Activated CD4-positive, alpha-beta memory T cell treated with anti-CD3 and anti-CD28 coated beads, Interleukin-2, amount 10 ng/mL, durations not matched to agents 7 days and 5 days (primary cell): ENCODE measurements around the gene IL31. TPM values are rescaled to one million over a fixed set of nuclear protein-coding genes. Genes with fewer than 3 reads are reported as not detected.

Experiments used
- CTCF ChIA-PET: fragments of 350-600 bp; sonication (Branson Sonifier 250); formaldehyde crosslinking; loops from one replicate; lab custom pipeline; 2021; ENCODE audit warnings: antibody characterized with exemption, inconsistent platforms; lab: Charles Lee
- POLR2A ChIA-PET: fragments of 350-600 bp; sonication (Branson Sonifier 250); formaldehyde crosslinking; loops from one replicate; lab custom pipeline; 2021; ENCODE audit warnings: antibody characterized with exemption; lab: Charles Lee
- DNase-seq: peaks from one replicate; pipeline ENCODE4 v3.0.0-alpha.2; 2020
- H3K27ac Mint-ChIP-seq: one replicate; pipeline ENCODE4 v1.8.0; 2021; ENCODE audit warnings: mild to moderate bottlenecking, mixed read lengths
- H3K27me3 Mint-ChIP-seq: one replicate; pipeline ENCODE4 v1.8.0; 2021; ENCODE audit warnings: mixed read lengths
- H3K36me3 Mint-ChIP-seq: one replicate; pipeline ENCODE4 v1.8.0; 2021; ENCODE audit warnings: low read depth, mixed read lengths
- H3K4me1 Mint-ChIP-seq: one replicate; pipeline ENCODE4 v1.8.0; 2021; ENCODE audit warnings: mixed read lengths
- H3K4me3 Mint-ChIP-seq: one replicate; pipeline ENCODE4 v1.8.0; 2021; ENCODE audit warnings: mild to moderate bottlenecking, mixed read lengths
- H3K9me3 Mint-ChIP-seq: one replicate; pipeline ENCODE4 v1.8.0; 2021; ENCODE audit warnings: mixed read lengths
- total RNA-seq, 2 experiments: library from RNA; stranded (reverse); gene quantifications; one replicate each; pipeline ENCODE4 v1.2.3, GENCODE V29; 2021

Gene IL31
- total RNA-seq, 2 experiments from 2014 or later = not detected

GRCh38 chr12:122133192-122133950, 40.6 kb downstream of the IL31 start:
- H3K4me1 Mint-ChIP-seq = no peaks in the 10 kb centered on the region
- ChIA-PET POLR2A (interaction anchor here (0.5 kb wide), 1 partner anchor 25 kb away, joined by 3 read pairs; no protein-coding TSS in a partner anchor), CTCF (interaction anchor here (1.1 to 1.7 kb wide), 5 partner anchors 10 to 84 kb away, joined by 3 to 12 read pairs (median 7); no protein-coding TSS in a partner anchor)
- H3K4me3 Mint-ChIP-seq = no peak overlapping the region
- peaks cover 17% of the 10 kb centered on the region for H3K36me3 Mint-ChIP-seq
- no peak overlapping the region for H3K27ac Mint-ChIP-seq
- DNase-seq = no peak
- H3K9me3 Mint-ChIP-seq = no peaks in the 10 kb centered on the region
- H3K27me3 Mint-ChIP-seq = no peaks in the 10 kb centered on the region

GRCh38 chr12:122130150-122130549, 43.9 kb downstream of the IL31 start:
- Mint-ChIP-seq H3K27ac (no peak overlapping the region), H3K9me3 (no peaks in the 10 kb centered on the region), H3K36me3 (peaks cover 17% of the 10 kb centered on the region), H3K4me1 (no peaks in the 10 kb centered on the region), H3K27me3 (no peaks in the 10 kb centered on the region), H3K4me3 (no peak overlapping the region)
- CTCF ChIA-PET = interaction anchor here (1.0 to 2.3 kb wide), 8 partner anchors 20 to 226 kb away, joined by 3 to 9 read pairs (median 3); no protein-coding TSS in a partner anchor
- POLR2A ChIA-PET = no interaction called here
- DNase-seq = no peak

- peaks cover 13% of the 10 kb centered on the region for H3K36me3 Mint-ChIP-seq
- no peaks in the 10 kb centered on the region for H3K27me3 Mint-ChIP-seq
- no peak for DNase-seq
- ChIA-PET POLR2A (no interaction called here), CTCF (interaction anchor here (1.2 to 2.3 kb wide), 3 partner anchors 61 to 74 kb away, joined by 3 to 9 read pairs (median 4); no protein-coding TSS in a partner anchor)
- H3K4me3 Mint-ChIP-seq = no peak overlapping the region
- H3K4me1 Mint-ChIP-seq = no peaks in the 10 kb centered on the region
- H3K9me3 Mint-ChIP-seq = no peaks in the 10 kb centered on the region
- no peak overlapping the region for H3K27ac Mint-ChIP-seq
Measured at GRCh38 chr12:122129131-122129530, 44.9 kb downstream of the IL31 start.

DNA sequence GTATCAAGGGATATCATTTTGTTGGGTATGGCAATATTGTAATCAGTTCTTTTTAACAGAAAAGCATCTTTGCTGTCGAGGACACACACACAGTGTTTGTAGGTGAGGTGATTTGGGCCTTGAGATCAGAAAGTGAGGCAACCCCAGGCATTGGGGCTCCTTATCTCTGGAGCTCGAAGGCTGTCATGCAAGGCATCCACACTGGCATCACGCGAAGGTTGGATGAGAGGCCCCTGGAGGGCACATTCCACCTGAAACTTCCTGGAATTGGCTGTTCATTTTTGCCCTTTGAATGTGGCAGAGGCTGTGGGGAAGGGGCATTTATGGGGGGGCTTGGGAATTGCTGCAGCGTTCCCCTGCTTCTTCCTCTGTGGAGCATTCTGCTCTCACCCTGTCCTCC, 45.5 kb downstream of the IL31 start:
- Mint-ChIP-seq H3K4me3 (no peak overlapping the region), H3K36me3 (peaks cover 7% of the 10 kb centered on the region), H3K9me3 (no peaks in the 10 kb centered on the region), H3K27me3 (no peaks in the 10 kb centered on the region), H3K4me1 (peaks cover 3% of the 10 kb centered on the region), H3K27ac (no peak overlapping the region)
- no peak for DNase-seq
- ChIA-PET POLR2A (no interaction called here), CTCF (interaction anchor here (0.6 to 1.3 kb wide), 3 partner anchors 65 to 91 kb away, joined by 3 to 4 read pairs (median 3); no protein-coding TSS in a partner anchor)

- no peaks in the 10 kb centered on the region for H3K27me3 Mint-ChIP-seq
- POLR2A ChIA-PET = interaction anchor here (0.5 kb wide), 1 partner anchor 395 kb away, joined by 4 read pairs; no protein-coding TSS in a partner anchor
- no peak for DNase-seq
- no peak overlapping the region for H3K4me3 Mint-ChIP-seq
- CTCF ChIA-PET = interaction anchor here (1.3 kb wide), 1 partner anchor 73 kb away, joined by 4 read pairs; no protein-coding TSS in a partner anchor
- H3K36me3 Mint-ChIP-seq = peaks cover 7% of the 10 kb centered on the region
- peaks cover 9% of the 10 kb centered on the region for H3K4me1 Mint-ChIP-seq
- H3K9me3 Mint-ChIP-seq = no peaks in the 10 kb centered on the region
- no peak overlapping the region for H3K27ac Mint-ChIP-seq
Measured at GRCh38 chr12:122127839-122128238, 46.2 kb downstream of the IL31 start.

GRCh38 chr12:122126713-122127597, 47.1 kb downstream of the IL31 start:
- ChIA-PET CTCF (interaction anchor here (2.8 kb wide), 1 partner anchor 73 kb away, joined by 13 read pairs; no protein-coding TSS in a partner anchor), POLR2A (no interaction called here)
- DNase-seq = no peak
- Mint-ChIP-seq H3K9me3 (no peaks in the 10 kb centered on the region), H3K36me3 (peaks cover 4% of the 10 kb centered on the region), H3K27me3 (no peaks in the 10 kb centered on the region), H3K27ac (no peak overlapping the region), H3K4me3 (no peak overlapping the region), H3K4me1 (peaks cover 10% of the 10 kb centered on the region)

DNA sequence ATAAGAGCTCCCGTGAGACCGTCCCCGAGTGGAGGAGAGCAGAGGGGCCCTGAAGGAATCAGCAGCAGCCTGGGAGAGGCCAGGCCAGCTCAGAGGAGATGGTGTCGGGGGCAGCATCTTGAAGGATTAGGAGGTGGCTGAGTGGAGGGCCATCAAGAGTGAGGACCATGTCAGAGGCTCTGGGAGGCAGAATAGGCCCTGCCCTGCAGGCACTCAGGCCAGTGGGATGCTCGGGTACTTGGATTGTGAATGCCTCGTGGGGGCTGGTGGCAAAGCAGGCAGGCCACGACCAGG, 47.7 kb downstream of the IL31 start:
- H3K9me3 Mint-ChIP-seq = no peaks in the 10 kb centered on the region
- H3K27ac Mint-ChIP-seq = no peak overlapping the region
- H3K36me3 Mint-ChIP-seq = peaks cover 4% of the 10 kb centered on the region
- no peak overlapping the region for H3K4me3 Mint-ChIP-seq
- no peak for DNase-seq
- POLR2A ChIA-PET = no interaction called here
- CTCF ChIA-PET = interaction anchor here (2.8 kb wide), 1 partner anchor 72 kb away, joined by 13 read pairs; no protein-coding TSS in a partner anchor
- no peaks in the 10 kb centered on the region for H3K27me3 Mint-ChIP-seq
- peaks cover 17% of the 10 kb centered on the region for H3K4me1 Mint-ChIP-seq

DNA sequence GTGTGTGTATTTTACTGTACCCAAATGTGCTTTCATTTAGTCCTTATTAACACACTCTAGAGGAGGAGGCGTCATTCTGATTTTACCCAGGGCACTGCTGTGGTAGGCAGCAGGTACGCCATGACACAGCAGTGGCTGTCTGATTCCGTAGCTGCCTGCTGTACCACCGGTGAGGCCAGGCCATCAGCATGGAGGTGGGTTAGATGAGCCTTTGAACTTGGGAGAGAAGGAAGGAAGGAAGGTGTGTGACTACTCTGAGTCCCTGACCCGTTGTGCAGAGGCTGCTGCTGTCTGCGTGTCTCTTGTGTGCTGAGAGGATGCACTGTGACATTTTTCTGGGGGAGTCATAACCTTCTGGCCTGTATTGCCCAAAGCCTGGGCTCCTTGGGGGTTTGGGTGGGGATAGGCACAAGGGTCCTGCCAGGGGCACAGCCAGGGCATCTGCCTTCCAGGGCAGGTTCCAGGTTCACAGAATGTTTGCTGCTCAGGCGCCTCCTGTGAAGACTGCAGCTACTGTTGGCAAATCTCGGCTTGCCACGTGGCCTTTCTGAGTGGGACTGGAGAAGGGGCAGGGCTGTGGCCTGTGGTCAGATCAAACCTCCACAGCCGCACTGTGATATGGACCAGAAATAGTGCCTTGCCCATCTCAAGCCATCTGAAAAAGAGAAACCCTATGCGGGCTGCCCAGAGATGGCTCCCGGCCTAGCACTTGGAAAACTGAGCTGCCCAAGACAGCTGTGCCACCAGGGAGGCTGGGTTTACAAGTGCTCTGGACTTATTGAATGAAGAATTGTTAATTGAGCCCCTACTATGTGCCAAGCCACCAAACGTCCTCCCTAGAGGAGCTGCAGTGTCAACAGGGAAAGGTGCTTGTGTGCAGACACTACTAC, 48.3 kb downstream of the IL31 start:
- no peak overlapping the region for H3K4me3 Mint-ChIP-seq
- ChIA-PET POLR2A (interaction anchor here (1.3 kb wide), 1 partner anchor 71 kb away, joined by 3 read pairs; no protein-coding TSS in a partner anchor), CTCF (interaction anchor here (2.8 kb wide), 1 partner anchor 71 kb away, joined by 13 read pairs; no protein-coding TSS in a partner anchor)
- no peak overlapping the region for H3K27ac Mint-ChIP-seq
- peaks cover 17% of the 10 kb centered on the region for H3K4me1 Mint-ChIP-seq
- no peaks in the 10 kb centered on the region for H3K9me3 Mint-ChIP-seq
- peaks cover 4% of the 10 kb centered on the region for H3K36me3 Mint-ChIP-seq
- no peak for DNase-seq
- H3K27me3 Mint-ChIP-seq = no peaks in the 10 kb centered on the region

DNA sequence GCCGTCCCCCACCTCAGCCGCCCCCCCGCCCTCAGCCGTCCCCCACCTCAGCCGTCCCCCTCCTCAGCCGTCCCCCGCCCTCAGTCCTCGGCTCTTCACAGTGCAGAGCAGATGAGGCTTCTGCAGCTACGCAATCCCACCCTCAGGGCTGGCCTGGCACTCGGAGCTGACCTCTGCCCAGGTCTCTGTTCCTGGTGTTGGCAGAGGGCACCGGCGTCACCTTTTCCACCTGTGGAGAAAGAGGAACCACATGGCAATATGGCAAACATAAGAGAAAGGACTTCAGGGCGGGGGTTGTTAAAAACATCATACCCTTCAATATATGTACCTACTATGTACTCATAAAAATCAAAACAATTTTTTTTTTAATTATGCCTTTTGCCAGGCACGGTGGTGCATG, 49.7 kb downstream of the IL31 start:
- Mint-ChIP-seq H3K9me3 (no peaks in the 10 kb centered on the region), H3K4me1 (peaks cover 17% of the 10 kb centered on the region), H3K4me3 (no peak overlapping the region), H3K36me3 (no peaks in the 10 kb centered on the region), H3K27ac (no peak overlapping the region), H3K27me3 (no peaks in the 10 kb centered on the region)
- ChIA-PET CTCF (interaction anchor here (1.1 to 5.0 kb wide), 8 partner anchors 13 to 298 kb away, joined by 3 to 79 read pairs (median 12); partner anchors contain the start of genes CFAP251 and LRRC43), POLR2A (interaction anchor here (1.3 kb wide), 1 partner anchor 70 kb away, joined by 3 read pairs; no protein-coding TSS in a partner anchor)
- DNase-seq = no peak

DNA sequence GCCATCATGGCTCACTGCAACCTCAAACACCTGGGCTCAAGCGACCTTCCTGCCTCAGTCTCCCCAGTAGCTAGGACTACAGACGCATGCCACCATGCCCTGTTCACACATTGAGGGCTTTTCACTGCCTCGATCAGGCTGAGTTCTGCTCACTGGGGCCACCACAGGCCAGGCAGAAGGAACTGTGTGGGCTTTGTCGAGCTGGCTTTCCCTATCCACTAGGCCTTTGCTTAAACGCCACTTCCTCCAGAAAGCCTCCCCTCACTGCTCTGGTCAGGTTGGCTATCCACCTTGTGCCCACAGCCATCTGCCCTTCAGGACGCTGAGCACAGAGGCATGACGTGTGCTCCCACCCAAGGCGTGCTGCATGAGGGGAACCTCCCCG, 50.3 kb downstream of the IL31 start:
- H3K27ac Mint-ChIP-seq = no peak overlapping the region
- no peak overlapping the region for H3K4me3 Mint-ChIP-seq
- CTCF ChIA-PET = interaction anchor here (0.7 to 5.0 kb wide), 22 partner anchors 9 to 329 kb away, joined by 3 to 79 read pairs (median 4); partner anchors contain the start of genes CFAP251 and LRRC43
- H3K4me1 Mint-ChIP-seq = peaks cover 17% of the 10 kb centered on the region
- H3K9me3 Mint-ChIP-seq = no peaks in the 10 kb centered on the region
- DNase-seq = no peak
- no peaks in the 10 kb centered on the region for H3K27me3 Mint-ChIP-seq
- no peaks in the 10 kb centered on the region for H3K36me3 Mint-ChIP-seq
- POLR2A ChIA-PET = no interaction called here

DNA sequence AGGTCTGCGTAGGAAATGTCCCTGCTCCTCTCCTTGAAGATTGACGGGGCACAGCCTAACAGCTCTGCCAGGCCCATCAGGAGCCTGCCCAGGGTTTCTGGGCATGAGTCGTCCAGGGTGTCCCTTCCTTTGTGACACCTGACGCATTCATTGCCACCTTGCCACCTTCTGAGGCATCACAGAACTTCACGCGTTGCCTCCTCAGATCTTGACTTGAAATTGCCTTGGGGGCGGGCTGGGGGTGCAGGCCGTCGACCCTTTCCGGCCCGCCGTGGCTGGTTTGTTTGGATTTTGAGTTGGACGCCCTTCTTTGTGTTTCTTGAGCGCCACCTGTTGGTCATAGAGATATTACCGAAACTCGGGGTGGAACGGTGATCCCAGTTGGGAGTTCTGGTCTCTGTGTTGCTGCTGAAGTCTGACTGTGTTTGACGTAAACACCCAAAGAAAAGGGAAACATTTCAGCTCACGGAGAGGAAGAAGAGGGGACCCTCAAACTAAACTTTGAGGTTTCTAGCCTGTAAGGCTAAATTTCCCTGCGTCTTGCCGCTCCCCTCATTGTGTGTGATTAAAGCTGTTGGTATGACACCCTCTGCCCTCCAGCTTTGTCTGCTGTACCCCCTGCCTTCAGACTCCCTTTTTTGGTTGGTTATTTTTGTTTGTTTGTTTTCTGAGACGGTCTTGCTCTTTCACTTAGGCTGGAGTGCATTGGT, 50.8 kb downstream of the IL31 start:
- no peaks in the 10 kb centered on the region for H3K9me3 Mint-ChIP-seq
- ChIA-PET CTCF (interaction anchor here (0.7 to 5.0 kb wide), 23 partner anchors 9 to 329 kb away, joined by 3 to 79 read pairs (median 5); partner anchors contain the start of genes CFAP251 and LRRC43), POLR2A (interaction anchor here (1.2 kb wide), 1 partner anchor 69 kb away, joined by 3 read pairs; no protein-coding TSS in a partner anchor)
- no peaks in the 10 kb centered on the region for H3K27me3 Mint-ChIP-seq
- H3K36me3 Mint-ChIP-seq = no peaks in the 10 kb centered on the region
- H3K4me3 Mint-ChIP-seq = no peak overlapping the region
- H3K4me1 Mint-ChIP-seq = peaks cover 17% of the 10 kb centered on the region
- H3K27ac Mint-ChIP-seq = no peak overlapping the region
- peak; percentile 66 for DNase-seq
